ENCODE measurements around the gene KRT84.
"Not testable (repeated sequence)": the region's sequence is repeated elsewhere in the genome, so short reads cannot be mapped to it uniquely, and the experiment has no call there.

- not testable (repeated sequence) for TF ChIP-seq CTCF, POLR2A, POLR2AphosphoS5, EP300 (IDR thresholded peaks at IDR 0.05)
These were observed 40.4 kb downstream of the KRT84 start for GRCh38 chr12:52345041-52345440.

All from stomach (tissue), 4 donors.